ENCODE data around the gene NDST3. TPM values are rescaled to one million over a fixed set of nuclear protein-coding genes. Genes with fewer than 3 reads are reported as not detected.

Gene NDST3
- total RNA-seq, 4 donors from 2014 or later: under 0.01 TPM; not detected in 3

GRCh38 chr4:118112117-118113046, 78.1 kb downstream of the NDST3 start:
- WGBS: 57% methylated on average over 2 of the region's 2 CpGs
- H3K4me3 ChIP-seq: no peak overlapping the region
- no peaks in the 10 kb centered on the region for H3K4me1 ChIP-seq
- TF ChIP-seq EP300 (IDR thresholded peaks at IDR 0.05) (no peak), POLR2AphosphoS5 (IDR thresholded peaks at IDR 0.05) (no peak), POLR2A (IDR thresholded peaks at IDR 0.05; ENCODE audit: low read depth) (no peak), CTCF (IDR thresholded peaks at IDR 0.05) (no peak)
- intact Hi-C loops (cut with DNase I): no loop called here
- H3K27me3 ChIP-seq: no peaks in the 10 kb centered on the region
- no peaks in the 10 kb centered on the region for H3K36me3 ChIP-seq
- H3K9me3 ChIP-seq: no peaks in the 10 kb centered on the region
- no peak overlapping the region for H3K27ac ChIP-seq (replicated peaks in 1 of 4)
- DNase-seq (ENCODE audit: extremely low spot score): no peak

GRCh38 chr4:118113220-118113619, 78.9 kb downstream of the NDST3 start:
- intact Hi-C loops (cut with DNase I): no loop called here
- TF ChIP-seq POLR2AphosphoS5 (IDR thresholded peaks at IDR 0.05): no peak
- TF ChIP-seq CTCF (IDR thresholded peaks at IDR 0.05): no peak
- no peak for TF ChIP-seq POLR2A (IDR thresholded peaks at IDR 0.05; ENCODE audit: low read depth)
- no peak for TF ChIP-seq EP300 (IDR thresholded peaks at IDR 0.05)
- 24% methylated on average over 2 of the region's 2 CpGs for WGBS
- DNase-seq (ENCODE audit: extremely low spot score): no peak
- Histone ChIP-seq H3K9me3 (no peaks in the 10 kb centered on the region), H3K4me3 (no peak overlapping the region), H3K4me1 (no peaks in the 10 kb centered on the region), H3K36me3 (no peaks in the 10 kb centered on the region), H3K27ac (replicated peaks in 1 of 4) (no peak overlapping the region), H3K27me3 (no peaks in the 10 kb centered on the region)

DNA sequence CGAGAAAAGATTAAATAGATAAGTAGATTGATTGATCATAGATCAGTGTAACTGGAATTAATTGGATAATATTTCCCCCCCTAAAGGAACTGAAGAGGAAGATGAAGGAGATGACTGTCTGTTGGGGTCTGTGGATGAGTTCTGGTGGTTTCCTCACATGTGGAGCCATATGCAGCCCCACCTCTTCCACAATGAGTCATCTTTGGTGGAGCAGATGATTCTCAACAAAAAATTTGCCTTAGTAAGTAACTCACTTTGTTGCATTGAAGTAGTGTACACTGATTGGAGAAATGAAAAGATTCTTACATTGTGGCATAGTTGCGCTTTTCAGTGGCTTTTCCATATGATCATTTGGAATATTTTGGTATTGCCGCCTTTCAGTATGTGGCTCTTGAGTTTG, 80.4 kb downstream of the NDST3 start:
- intact Hi-C loops (cut with DNase I): no loop called here
- WGBS: 97% methylated on average over 3 of the region's 3 CpGs
- H3K9me3 ChIP-seq: no peaks in the 10 kb centered on the region
- no peak overlapping the region for H3K4me3 ChIP-seq
- TF ChIP-seq POLR2A (IDR thresholded peaks at IDR 0.05; ENCODE audit: low read depth) (no peak), CTCF (IDR thresholded peaks at IDR 0.05) (no peak), EP300 (IDR thresholded peaks at IDR 0.05) (no peak), POLR2AphosphoS5 (IDR thresholded peaks at IDR 0.05) (no peak)
- no peak overlapping the region for H3K27ac ChIP-seq (replicated peaks in 1 of 4)
- H3K36me3 ChIP-seq: no peaks in the 10 kb centered on the region
- DNase-seq (ENCODE audit: extremely low spot score): no peak
- no peaks in the 10 kb centered on the region for H3K27me3 ChIP-seq
- no peaks in the 10 kb centered on the region for H3K4me1 ChIP-seq

- TF ChIP-seq POLR2A (IDR thresholded peaks at IDR 0.05; ENCODE audit: low read depth) (no peak), POLR2AphosphoS5 (IDR thresholded peaks at IDR 0.05) (no peak), EP300 (IDR thresholded peaks at IDR 0.05) (no peak), CTCF (IDR thresholded peaks at IDR 0.05) (no peak)
- no peaks in the 10 kb centered on the region for H3K27me3 ChIP-seq
- no peak overlapping the region for H3K4me3 ChIP-seq
- no peaks in the 10 kb centered on the region for H3K4me1 ChIP-seq
- WGBS: 57% methylated on average over 5 of the region's 5 CpGs
- intact Hi-C loops (cut with DNase I): no loop called here
- no peak overlapping the region for H3K27ac ChIP-seq (replicated peaks in 1 of 4)
- H3K9me3 ChIP-seq: no peaks in the 10 kb centered on the region
- no peaks in the 10 kb centered on the region for H3K36me3 ChIP-seq
- DNase-seq (ENCODE audit: extremely low spot score): no peak
Measured at GRCh38 chr4:118120120-118120760, 86.0 kb downstream of the NDST3 start.

Measured in esophagus muscularis mucosa (tissue), 4 donors.